ENCODE results near the gene NUBP2.
A peak's percentile ranks its signal among the peaks of the same experiment; 100 is the strongest.

Gene NUBP2

DNA sequence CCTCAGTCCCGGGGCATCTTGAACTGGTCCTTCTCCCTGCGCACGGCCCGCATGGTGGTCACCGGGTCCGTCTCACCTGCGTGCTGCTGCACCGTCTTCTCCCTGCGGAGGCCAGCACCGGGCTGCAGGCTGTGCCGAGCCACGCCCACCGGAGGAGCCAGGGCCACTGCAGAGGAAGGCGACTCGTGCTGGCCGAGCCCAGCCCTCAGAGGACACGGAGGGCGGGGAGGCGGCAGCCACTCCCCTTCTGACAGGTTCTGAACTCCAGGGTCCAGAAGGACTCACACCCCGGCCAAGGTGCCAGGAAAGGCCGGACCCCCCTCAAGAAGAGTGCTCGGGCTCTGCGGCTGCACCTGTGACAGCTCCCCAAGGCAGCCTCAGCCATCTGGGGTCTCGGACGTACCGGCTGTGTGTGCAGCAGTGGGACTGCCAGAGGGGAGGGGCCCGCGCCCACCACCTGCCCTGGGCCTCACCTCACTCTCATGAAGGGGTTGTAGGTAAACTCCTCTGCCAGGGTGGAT is 26.6 kb downstream of the NUBP2 start:
- DNase-seq (ENCODE audit: low read depth in 2 of 2), result no peak

DNA sequence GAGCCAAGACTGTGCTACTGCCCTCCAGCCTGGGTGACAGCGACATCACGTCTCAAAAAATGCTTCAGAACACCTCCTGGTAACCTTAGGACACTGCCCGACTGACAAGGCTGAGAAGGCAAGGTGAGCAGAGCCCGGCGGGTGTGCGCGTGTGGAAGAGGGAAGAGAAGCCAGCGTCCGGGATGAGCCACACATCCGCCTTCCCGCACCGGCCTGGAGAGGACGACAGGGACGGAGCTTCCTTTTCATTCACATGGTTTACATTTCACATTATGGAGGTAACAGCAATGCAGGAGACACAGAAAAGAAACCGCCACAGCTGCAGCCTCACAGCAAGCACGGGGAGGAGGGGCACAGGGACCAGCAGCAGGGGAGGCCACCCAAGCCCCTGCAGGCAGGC is 27.3 kb downstream of the NUBP2 start:
- DNase-seq (ENCODE audit: low read depth in 2 of 2), result no peak

DNA sequence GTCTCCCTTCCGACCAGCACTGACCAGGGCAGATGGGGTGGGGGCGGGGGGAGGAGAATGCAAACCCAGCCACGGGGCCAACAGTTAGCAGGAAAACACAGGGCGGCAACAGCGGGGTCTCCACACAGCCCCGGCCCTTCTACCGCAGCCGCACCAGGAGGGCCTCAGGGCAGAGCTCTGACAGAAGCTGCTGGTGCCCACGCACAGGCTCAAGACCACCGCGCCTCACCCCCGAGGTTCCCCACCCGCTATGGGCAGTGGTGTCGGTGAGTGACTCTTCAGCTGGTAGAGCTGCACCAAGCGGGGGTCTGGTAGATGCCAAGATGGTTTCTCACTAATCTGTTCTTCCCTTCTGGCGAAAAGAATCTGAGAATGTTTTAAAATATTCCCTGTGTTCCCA is 27.8 kb downstream of the NUBP2 start:
- DNase-seq (ENCODE audit: low read depth in 2 of 2), result no peak

DNA sequence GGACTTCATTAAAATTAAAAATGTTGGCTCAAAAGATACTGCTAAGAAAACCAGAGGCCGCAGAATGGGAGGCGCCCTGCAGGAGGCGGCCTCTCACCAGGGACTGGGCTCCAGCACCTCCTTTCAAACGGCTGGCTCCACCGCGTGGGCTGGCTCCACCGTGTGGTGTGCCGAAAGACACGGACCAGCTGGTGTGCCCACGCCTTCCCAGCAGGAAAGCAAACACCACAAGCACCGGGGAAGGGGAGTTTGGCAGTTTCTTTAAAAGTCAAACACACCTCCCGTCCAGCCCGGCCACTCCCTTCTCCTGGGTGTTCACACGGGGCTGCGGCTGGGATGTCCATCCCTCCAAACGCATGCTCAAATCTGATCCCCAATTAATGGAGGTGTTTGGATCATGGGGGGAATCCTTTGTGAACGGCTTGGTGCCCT is 30.0 kb downstream of the NUBP2 start:
- DNase-seq (ENCODE audit: low read depth in 2 of 2), result peak; percentile 47 to 60

DNA sequence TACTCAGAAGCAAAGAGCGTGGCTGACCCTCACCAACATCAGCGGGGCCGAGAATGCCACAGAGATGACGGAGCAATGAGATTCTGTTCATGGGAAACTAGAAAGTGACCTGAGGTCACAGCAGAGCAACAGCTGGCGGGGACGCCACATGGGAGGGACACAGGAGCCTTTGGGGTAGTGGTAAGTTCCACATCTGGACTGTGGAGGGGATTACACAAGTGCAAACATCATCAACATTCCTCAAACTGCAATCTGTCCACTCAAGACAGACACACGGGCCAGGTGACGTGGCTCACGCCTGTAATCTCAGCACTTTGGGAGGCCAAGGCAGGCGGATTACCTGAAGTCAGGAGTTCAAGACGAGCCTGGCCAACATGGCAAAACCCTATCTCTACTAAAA is 32.7 kb downstream of the NUBP2 start:
- DNase-seq (ENCODE audit: low read depth in 2 of 2), result no peak

DNA sequence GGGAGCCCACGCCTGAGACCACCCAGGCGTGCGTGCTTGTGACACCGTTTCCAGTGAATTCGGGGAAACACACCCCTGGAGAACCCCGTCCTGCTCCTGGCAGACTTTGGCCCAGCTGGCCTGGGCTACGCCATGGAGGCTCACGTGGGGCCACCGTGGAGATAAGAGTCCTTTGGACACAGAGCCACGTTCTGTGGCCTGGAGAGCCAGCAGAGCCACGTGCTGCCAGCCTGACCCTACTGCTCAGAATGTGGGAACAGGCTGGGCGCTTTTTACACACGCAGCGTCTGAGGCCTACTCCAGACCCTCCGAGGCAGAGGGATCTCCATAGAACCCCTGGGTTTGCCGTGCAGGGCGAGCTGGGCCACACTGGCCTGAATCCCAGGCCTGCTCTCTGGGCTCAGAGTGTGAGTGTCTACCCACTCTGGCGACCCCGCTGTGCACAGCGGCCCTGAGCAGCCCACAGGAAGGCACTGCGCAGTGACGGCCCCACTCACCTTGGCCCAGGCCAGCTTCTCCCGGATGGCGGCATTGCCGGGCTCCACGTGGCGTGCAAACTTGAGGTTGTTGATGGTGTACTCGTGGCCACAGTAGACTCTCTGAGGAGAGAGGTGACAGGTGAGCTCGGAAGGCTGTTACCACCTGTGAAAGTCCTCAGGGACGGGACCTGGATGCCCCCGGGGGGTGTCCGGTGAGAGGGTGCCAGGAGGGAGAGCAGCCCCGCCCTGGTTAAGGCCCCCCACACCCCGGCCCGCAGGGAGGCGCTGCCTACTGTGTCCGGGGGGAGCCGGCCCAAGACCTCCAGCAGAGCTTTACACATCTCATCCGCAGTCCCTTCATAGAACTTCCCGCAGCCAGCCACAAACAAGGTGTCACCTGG is 33.9 kb downstream of the NUBP2 start:
- DNase-seq (ENCODE audit: low read depth in 2 of 2), result no peak

DNA sequence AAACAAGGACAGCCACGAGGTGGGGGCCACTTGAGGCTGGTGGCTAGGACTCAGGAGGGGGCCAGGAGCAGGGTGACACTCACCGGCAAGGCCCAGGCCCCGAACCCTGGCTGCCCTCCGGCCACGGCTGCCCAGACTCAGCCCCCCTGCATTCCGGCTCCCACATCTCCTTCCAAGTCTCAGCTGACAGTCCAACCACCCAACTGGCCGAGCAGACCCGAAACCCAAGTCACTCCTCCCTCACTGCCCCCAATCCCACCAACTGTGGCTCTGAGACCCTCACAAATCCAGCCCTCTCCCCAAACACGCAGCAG is 34.5 kb downstream of the NUBP2 start:
- no peak for DNase-seq (ENCODE audit: low read depth in 2 of 2)

DNA sequence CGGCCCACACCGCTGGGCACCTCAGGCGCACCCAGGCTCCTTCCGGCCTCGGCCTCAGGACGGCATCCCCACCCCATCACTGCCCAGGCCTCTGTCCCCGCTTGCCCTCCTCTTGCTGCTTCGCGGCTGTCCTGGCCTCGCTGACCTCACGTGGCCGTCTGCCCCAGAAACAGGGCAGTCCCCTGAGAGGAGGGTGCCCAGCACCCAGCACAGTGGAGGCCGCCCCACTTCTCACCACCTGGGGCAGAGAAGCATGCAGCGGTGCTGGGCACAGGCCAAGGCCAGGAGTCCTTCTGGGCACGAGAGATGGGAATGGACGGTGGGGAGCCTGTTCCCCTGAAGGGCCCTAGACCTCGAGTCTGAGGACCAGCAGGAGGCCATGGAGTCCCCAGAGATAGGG is 35.0 kb downstream of the NUBP2 start:
- DNase-seq (ENCODE audit: low read depth in 2 of 2), result no peak

DNA sequence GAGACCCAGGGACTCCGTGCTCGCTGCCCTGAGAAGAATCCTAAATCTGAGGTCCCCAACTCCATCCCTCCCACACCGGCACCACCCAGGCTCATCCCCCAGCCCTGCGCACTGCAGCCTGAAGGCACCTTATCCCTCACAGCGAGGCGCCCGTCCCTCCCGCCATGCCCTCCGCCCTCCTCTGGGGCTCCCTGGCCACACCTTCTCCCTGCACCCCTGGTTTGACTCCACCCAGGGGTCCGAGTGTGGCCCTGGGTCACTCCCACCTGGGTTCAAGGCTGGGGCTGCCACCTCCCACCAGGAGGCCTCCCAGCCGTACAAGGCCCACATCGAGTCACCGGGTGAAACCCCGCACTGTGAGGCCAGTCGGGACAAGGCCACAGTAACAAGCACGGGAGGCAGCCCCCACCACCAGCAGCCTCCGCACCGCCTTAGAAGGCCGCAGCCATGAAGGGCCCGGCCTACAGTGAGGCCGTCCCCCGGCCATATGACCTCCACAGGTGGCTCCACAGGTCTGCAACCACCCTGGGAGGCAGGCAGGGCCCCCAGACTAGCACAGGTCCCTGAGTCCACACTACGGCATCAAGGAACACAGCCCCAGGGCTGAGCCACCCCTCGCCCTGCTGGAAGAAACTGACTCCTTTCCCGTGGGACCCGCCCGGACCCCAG is 35.6 kb downstream of the NUBP2 start:
- DNase-seq (ENCODE audit: low read depth in 2 of 2), result no peak

DNA sequence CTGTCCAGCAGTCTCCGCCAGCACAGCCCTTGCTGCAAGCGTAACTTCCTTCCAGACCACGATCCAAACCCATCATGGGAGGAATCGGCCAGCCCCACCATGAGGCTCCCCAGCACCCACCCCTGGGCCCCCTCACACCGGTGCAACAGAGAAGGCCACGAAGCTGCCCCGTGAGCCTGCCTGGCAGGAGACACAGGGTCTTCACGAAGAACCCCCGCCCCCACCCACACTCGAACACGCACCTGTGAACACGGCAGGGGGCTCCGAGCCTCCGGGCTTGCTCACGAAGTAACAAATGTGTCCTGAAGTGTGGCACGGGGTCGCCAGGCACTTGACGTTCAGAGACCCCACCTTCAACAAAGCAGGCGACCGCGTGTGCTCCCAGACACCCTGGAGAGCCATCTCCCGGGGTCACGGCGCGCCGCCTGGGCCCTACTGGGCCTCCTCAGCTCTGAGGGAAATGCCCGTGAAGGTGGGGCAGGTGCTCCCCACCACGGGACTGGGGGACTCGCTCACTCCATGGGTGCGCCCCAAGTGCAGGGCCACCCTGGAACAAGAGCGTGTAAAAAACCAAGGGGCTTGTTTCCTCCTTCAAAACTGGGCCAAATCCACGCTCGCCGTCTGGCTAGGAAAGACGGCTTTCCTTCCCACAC is 36.2 kb downstream of the NUBP2 start:
- no peak for DNase-seq (ENCODE audit: low read depth in 2 of 2)

DNA sequence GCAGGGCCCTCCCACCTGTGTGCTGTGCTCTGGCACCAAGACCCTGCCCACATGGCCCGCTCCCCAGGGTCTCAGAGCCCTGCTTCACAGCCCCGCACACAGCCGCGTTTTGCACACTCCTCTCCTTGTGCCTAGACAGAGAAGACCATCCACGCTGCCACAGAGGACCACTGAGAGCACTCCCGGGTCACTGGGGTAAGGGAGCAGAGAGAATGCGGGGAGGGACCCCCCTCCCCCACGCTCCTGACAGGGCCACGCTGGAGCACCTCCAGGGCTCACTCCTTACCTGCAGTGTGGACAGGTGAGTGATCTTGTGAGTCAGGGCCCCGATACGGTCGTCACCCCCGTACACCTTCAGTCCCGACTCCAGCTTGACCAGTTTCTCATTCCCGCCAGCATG is 36.9 kb downstream of the NUBP2 start:
- no peak for DNase-seq (ENCODE audit: low read depth in 2 of 2)

DNA sequence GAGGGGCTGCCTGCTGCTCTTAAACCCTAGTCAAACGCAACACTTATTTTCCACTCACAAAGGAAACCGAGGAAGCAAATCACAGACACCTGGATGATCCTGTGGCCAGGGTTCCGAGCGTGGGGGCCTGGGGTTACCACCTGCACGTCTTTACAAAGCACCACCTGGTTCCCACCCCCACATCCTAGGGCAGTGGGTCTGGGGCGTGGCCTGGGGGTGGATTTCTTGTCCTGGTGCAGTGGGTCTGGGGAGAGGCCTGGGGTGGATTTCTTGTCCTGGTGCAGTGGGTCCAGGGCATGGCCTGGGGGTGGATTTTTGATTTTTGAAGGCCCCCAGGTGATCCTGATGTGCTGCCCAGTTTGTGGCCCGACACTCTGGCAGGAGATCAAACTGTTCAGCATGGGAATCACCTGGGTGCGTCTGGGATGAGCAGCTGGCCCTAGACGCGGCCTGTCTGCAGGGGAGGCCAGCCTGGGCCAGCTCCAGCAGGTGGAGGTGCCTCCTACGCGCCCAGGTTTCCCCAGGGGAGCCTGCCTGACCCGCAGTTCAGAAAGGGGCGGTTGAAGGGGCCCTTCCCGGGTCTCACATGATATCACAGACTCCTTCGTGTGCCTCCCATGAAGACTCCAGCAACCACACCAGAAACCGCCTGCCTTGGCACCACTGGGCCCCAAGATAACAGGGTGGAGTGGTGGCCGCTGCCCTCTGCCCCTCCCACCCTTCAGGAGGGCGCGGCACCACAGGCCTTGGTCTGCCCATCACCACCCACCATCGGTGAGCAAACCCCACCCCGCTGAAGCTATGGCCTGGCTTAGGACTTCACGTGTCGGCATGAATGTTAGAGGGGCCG is 37.6 kb downstream of the NUBP2 start:
- DNase-seq (ENCODE audit: low read depth in 2 of 2), result no peak

DNA sequence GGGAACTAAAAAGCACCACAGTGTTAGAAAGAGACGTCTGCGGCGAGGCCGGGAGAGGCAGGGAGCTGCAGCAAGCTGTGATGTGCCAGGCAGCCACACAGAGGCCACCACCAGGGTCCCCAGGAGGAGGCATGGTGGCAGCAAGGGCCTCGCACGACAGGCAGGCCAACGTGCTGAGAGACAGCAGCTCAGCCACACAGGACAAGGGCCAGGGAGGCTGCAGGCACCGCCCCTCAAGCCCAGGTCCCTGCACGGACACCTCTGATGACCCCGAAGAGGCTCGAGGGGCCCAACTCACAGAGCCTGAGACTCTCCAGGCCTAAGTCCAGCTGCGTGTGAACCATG is 38.2 kb downstream of the NUBP2 start:
- DNase-seq (ENCODE audit: low read depth in 2 of 2), result no peak

DNA sequence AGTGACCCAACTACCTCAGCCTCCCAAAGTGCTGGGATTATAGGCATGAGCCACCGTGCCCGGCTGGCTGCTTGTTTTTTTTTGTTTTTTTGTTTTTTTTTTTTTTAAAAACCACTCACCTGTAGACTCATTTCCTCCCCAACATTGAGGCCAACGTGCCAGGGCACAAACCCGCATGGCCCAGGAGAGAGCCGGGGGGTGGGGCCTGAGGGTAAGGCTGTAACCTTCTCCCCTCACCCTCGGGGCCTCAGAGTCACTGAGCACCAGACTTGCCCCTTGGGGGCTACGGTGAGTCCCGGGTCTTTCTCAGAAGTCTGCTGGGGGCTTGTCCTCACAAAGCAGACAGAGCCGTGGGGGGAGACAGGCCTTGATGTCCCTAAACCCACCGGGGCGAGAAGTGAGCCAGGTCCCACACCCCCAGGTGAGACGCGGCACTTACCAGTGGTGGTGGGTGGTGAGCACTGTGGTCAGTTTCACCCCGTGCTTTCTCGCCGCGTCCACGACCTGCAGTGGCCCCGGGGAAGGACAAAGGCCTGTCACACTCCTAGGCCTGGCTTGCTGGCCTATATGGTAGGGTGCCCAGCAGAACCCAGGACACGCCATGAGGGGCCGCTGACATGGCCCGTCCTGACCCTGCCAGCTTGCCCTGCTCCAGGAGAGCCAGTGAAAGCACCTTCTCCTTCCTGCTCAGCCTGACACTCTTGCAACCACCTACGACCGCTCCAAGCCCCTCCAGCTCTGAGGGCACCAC is 39.3 kb downstream of the NUBP2 start:
- DNase-seq (ENCODE audit: low read depth in 2 of 2), result no peak

DNA sequence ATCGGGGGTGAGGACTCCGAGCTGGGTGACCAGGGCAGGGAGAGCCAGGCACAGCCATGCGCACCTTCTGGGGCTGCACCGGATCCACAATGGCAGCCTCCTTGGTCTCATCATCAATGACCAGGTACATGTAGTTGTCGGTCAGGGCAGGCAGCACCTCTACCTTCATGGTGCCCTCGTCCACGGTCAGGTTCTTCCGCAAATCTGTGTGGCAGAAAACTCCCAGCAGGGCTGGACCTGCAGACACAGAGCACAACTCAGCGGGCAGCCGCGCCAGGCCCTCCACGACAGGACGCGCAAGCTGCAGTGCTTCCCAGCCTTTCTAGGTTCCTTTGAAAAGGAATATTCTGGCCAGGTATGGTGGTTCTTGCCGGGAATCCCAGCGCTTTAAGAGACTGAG is 40.0 kb downstream of the NUBP2 start:
- DNase-seq (ENCODE audit: low read depth in 2 of 2), result no peak

DNA sequence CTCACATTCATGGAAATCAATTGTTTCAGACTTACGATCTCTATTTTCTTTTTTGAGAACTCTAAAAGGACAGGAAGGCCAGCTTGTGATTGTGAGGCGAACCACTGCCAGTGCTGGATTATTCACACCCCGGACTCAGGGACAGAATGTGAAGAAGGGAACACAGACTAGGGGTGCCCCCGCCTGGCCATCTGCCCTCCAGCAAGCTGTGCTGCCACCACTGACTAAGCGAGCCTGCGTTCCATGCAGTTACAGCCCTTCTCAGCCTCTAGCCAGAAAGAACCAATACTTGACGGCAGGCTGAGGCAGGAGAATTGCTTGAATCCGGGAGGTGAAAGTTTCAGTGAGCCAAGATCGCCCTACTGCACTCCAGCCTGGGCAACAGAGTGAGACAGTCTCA is 41.1 kb downstream of the NUBP2 start:
- DNase-seq (ENCODE audit: low read depth in 2 of 2), result no peak

DNA sequence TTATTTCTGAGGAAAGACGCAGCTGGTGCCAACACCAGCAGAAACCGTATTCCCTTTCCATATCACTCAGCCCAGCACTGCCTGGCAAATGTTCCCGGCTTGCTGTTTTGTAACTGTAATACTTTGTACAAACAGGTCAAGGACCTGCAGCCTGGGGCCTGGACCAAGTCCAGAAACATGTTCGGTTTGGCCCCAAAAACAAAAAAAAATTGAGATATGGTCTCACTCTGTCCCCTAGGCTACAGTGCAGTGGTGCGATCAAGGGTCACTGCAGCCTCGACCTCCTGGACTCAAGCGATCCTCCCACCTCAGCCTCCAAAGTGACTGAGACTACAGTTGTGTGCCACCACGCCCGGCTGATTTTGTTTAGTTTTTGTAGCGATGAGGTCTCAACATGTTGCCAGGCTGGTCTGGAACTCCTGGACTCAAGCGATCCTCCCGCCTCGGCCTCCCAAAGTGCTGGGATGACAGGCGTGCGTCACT is 42.7 kb downstream of the NUBP2 start:
- no peak for DNase-seq (ENCODE audit: low read depth in 2 of 2)

DNA sequence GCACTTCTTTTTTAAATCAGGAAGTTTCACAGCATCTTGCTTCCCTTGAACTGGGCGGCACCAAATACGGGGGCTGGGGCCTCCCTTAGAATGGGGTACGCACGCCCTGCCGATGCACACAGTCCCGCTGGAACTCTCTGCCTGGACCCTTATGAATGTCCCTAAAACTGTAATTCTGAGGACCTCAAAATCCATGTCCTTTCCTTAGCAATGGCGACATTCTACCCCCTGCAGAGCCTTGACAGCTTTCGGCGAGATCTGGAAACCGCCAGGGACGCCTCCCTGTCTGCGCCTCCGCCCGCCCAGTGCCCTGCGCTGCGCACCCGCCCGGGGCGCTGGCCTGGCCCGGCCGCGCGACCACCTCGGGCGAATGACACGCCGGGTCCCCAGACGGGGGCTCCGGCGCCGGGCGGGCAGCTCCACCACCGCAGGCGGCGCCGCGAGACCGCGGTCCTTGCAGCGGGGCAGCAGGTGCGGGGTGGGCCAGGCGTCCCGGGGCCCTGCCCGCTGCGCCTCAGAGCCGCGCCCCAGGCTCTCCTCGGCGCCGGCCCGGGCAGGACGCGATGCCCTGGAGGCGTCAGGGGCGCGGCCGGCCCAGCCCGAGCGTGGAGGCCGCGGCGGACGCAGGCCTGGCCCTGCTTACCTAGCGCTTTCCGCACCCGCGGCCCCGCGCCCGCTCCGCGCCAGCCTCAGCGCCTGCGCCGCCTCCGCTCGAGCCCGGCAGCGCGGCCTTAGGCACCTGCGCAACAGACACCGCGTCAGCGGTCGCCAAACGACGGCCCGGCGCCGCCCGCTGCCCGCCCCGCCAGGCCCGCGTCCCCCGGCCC is 43.3 kb downstream of the NUBP2 start:
- peak; percentile 36 to 49 for DNase-seq (ENCODE audit: low read depth in 2 of 2)

DNA sequence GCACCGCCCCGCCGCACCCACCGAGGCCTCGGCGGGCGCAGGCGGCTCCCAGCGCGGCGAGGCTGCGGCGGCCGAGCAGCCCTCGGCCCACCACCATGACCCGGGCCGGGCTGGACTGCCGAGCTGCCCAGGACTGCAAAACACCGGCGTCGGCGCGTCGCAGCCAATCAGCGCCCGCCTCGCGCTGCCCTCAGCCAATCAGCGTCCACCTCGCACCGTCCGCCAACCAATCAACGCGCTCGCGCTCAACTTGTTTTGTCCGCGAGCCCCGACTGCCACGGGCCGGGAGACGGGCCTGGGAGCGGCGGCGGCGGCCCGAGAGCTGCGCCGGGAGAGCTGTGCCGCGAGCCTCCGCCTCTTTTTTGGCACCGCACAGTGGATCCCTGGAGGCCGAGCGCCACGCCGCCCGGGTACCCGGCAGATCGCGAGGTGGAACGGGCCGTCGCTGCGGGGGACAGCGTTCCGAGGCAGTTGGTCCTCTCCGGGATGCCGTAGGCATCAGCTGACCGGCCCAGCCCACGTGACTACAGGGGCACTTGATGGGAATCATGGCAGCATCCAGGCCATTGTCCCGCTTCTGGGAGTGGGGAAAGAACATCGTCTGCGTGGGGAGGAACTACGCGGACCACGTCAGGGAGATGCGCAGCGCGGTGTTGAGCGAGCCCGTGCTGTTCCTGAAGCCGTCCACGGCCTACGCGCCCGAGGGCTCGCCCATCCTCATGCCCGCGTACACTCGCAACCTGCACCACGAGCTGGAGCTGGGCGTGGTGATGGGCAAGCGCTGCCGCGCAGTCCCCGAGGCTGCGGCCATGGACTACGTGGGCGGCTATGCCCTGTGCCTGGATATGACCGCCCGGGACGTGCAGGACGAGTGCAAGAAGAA is 44.2 kb downstream of the NUBP2 start, which contains the start of the genes FAHD1 and HAGH:
Gene FAHD1, plus strand, starts transcription at position 516 of the 883 bp plus-strand sequence. Its CDS starts 33 bp downstream, at position 549.
Gene HAGH, minus strand, starts transcription at position 135 of the 883 bp plus-strand sequence. Its CDS starts 38 bp downstream, at position 97.
- DNase-seq (ENCODE audit: low read depth in 2 of 2), result peak; percentile 82 to 83
